Tibial nerve (tissue), 3 donors: ENCODE data around the gene LGALS9C.
"Not testable (repeated sequence)": the region's sequence is repeated elsewhere in the genome, so short reads cannot be mapped to it uniquely, and the experiment has no call there.

ENCODE experiments used
- EP300 ChIP-seq, 2 donors: sonication (generic); formaldehyde crosslinking; IDR thresholded peaks; one replicate each; pipeline ENCODE4 v1.6.1; 2017; ENCODE audit warnings: antibody characterized with exemption in 2 of 2, mild to moderate bottlenecking in 1 of 2
- POLR2A ChIP-seq, 2 donors: fragments of 450-650 bp; IDR thresholded peaks; one replicate each; pipeline ENCODE4 v1.6.1; 2017; ENCODE audit warnings: antibody characterized with exemption in 2 of 2, mild to moderate bottlenecking in 2 of 2, moderate library complexity in 2 of 2

DNA sequence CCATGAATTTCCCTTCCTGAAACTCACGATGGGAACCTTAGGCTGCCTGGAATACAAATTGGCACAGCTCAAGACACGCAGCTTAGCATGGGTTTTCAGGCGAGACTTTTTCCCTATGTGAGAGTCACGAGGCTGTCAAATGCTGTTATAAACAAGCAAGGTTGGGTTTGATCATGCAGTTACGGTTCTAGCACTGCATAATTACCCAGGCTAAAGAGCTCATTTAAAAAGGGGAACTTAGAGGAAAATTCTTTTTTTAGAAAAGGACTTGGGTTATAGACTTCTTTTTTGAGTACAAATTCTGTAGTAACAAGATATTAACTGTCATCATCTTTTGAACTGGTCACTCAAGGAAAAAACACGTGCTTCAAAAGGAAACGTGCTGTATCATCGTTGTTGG, 44.5 kb downstream of the LGALS9C start:
- not testable (repeated sequence) for TF ChIP-seq EP300, POLR2A (IDR thresholded peaks at IDR 0.05)
